Large intestine (tissue), 3 donors: ENCODE results near the gene GNG12. TPM values are rescaled to one million over a fixed set of nuclear protein-coding genes. Genes with fewer than 3 reads are reported as not detected.

Experiments used
- DNase-seq, 2 donors: peaks; one replicate each; pipeline versions ENCODE4 v3.0.0 to v3.0.0-alpha.2; 2013
- H3K27ac ChIP-seq: one replicate; pipeline ENCODE4 v1.5.1; 2013; ENCODE audit warnings: low read length
- H3K27me3 ChIP-seq: 2 replicates; pipeline ENCODE4 v1.6.1; 2013; ENCODE audit warnings: low read length; ENCODE audit not compliant: control insufficient read depth, insufficient read depth
- H3K36me3 ChIP-seq: 2 replicates; pipeline ENCODE4 v1.6.1; 2013; ENCODE audit warnings: low read length; ENCODE audit not compliant: control insufficient read depth, insufficient read depth
- H3K4me1 ChIP-seq: one replicate; pipeline ENCODE4 v1.6.1; 2013; ENCODE audit warnings: low read length; ENCODE audit not compliant: control insufficient read depth, insufficient read depth
- H3K4me3 ChIP-seq: one replicate; pipeline ENCODE4 v1.5.1; 2013; ENCODE audit warnings: low read length
- H3K9me3 ChIP-seq: one replicate; pipeline ENCODE4 v1.6.1; 2013; ENCODE audit warnings: mild to moderate bottlenecking, low read depth, low read length, moderate library complexity; ENCODE audit not compliant: control insufficient read depth
- WGBS: methylation state at CpG from one replicate; pipeline ENCODE4 v1.1.5; 2013; ENCODE audit warnings: low lambda C conversion rate; ENCODE audit not compliant: insufficient coverage; 5-methylcytosine and 5-hydroxymethylcytosine counted together
- polyA plus RNA-seq: library from polyadenylated mRNA; unstranded; fragments of 120-200 nt; gene quantifications from one replicate; pipeline ENCODE4 v1.2.1, GENCODE V29; 2013

GNG12 gene
- polyA plus RNA-seq, 1 donor = 120 TPM

DNA sequence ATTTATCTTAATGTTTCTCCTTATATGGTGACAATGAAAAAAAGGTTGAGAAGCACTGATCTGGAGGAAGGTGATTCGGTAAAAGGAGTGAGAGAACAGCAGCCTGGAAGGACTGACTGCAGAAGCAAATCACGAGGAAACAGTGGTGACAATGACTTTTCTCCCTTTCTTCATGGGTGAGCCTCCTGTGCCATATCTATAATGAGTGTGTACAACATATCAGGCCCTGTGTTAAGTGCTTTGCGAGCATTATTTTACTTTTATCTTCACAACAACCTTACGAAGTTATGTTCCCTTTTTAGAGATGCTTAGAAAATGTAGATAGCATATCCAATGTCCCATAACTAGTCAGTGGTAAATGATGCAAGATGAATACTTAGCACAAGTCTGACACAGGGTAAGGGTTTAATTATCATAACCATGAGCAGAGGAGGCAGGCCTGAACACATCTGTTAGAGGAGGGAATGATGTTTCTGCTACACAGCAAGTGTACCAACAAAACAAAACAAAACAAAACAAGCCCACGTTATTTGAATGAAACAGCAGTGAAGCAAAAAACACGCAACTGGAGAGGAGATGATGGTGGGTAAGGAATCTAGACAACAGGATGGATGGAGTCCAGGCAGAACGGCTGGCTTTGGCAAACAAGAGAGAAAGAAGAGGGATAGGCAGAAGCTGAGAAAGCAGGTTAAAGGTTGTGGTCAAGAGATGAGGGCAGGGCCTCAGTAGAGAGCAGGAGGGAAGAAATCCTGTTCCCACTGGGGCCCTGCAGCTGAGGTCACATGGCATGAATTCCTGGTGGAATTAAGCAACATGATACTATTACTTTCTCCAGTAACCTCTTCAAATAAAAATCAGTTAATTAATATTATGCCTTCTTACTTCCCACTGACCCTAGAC lies 29.6 kb downstream of the GNG12 start:
- H3K4me3 ChIP-seq = no peak overlapping the region
- no peaks in the 10 kb centered on the region for H3K9me3 ChIP-seq
- peak overlapping the region; percentile 81 for H3K27ac ChIP-seq
- peaks cover 38% of the 10 kb centered on the region for H3K4me1 ChIP-seq
- DNase-seq = peak; percentile 54 to 70
- H3K36me3 ChIP-seq = no peaks in the 10 kb centered on the region
- no peaks in the 10 kb centered on the region for H3K27me3 ChIP-seq
- WGBS = 58% methylated on average over 4 of the region's 7 CpGs

DNA sequence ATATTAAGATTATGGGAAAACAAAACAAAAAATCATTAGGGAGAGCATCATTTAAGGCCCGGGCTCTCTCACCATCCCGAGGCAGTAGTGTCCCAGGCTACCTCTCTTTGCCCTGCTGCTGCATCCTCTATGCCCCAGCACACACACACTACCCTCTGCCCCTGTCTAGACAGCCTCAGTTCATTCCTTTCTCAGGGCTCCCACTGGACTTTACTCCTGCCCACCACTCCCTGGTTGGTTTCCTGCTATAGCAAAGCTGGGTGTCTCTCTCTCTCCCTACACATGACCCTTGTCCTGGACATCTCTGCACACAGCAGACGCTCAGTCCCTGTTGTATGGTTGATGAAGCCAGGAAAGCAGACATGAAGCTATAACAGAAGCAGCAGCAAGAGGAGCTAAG lies 30.7 kb downstream of the GNG12 start:
- WGBS = no CpG with 5 or more reads among the region's 3 CpGs
- DNase-seq = peak; percentile 71 to 81
- Histone ChIP-seq H3K4me1 (peaks cover 38% of the 10 kb centered on the region), H3K27me3 (no peaks in the 10 kb centered on the region), H3K9me3 (no peaks in the 10 kb centered on the region), H3K4me3 (no peak overlapping the region), H3K36me3 (peaks cover 3% of the 10 kb centered on the region), H3K27ac (peak overlapping the region; percentile 81)

DNA sequence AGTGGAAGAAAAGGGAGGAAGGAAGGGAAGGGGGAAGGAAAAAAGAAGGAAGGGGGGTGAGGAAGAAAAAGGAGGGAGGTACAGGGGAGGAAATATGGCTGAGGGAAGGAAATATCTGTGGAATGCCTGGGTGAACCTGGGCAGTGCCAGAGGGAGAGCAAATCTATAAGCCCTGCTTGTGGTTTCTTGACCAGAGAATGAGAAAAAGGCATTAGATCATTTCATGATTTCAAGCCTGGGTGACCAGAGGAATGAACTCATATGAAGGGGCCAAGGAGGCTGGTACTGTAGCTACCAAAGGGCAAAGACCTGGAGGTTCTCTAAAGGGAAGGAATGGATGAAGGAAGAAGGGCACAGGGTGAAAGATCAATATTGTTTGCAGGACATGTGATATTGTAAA lies 31.4 kb downstream of the GNG12 start:
- no peak for DNase-seq
- Histone ChIP-seq H3K9me3 (no peaks in the 10 kb centered on the region), H3K4me3 (no peak overlapping the region), H3K4me1 (peaks cover 38% of the 10 kb centered on the region), H3K36me3 (peaks cover 3% of the 10 kb centered on the region), H3K27ac (peak overlapping the region; percentile 81), H3K27me3 (no peaks in the 10 kb centered on the region)

DNA sequence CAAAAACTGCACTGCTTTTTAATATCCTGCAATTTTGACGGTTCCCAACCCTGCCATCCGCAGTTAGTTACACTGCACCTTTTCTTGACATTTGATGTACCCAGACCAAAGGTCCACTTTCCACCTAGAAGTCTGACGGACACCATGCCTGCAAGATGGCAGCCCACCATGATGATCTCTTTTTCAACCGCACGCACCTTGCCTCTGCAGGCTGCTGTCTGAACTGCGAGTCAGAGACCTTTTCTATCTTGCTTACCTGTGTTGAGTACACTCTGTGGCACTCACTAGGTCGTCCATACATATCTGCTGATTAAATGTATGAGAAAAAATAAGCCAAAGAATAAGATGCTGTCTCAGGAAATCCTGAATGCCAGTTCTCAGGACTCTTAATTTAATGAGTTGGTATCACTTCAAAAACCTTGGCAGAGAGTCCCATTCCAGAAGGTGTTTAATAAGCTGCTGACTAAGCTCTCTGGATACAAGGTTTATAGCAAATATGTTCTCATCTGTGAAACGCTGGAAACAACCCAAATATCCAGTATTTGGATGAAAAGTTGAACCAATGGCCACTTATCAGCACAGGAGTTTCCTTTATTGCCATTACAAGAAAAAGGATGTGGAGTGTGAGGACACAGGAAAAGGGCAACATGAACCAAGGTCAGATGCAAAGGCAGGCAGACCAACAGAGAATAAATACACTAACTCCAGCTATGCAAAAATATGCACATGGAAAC lies 37.9 kb downstream of the GNG12 start:
- Histone ChIP-seq H3K27me3 (no peaks in the 10 kb centered on the region), H3K36me3 (peaks cover 3% of the 10 kb centered on the region), H3K4me3 (no peak overlapping the region), H3K27ac (no peak overlapping the region), H3K4me1 (peaks cover 19% of the 10 kb centered on the region), H3K9me3 (no peaks in the 10 kb centered on the region)
- no CpG with 5 or more reads among the region's 8 CpGs for WGBS
- no peak for DNase-seq

DNA sequence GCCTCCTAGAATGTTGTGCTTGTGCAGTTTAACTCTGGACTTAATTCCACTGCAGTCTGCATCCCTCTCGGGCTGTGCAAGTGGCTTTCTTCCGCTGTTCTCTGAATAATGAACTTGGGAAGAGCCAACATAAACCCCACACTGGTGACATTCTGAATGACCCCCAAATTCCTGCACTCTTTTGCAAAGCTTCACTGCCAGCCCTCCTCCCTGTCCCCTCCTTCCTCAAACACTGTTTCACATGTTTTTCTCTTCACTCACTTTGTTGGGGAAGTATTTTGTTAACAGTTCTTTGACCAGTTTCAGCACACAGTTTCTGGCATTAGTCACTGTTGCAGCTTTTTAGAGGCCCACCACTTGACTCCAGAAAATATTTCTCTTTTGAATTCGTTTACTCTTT lies 39.7 kb downstream of the GNG12 start:
- DNase-seq = no peak
- Histone ChIP-seq H3K9me3 (no peaks in the 10 kb centered on the region), H3K4me3 (no peak overlapping the region), H3K36me3 (peaks cover 3% of the 10 kb centered on the region), H3K27ac (peak overlapping the region; percentile 30), H3K4me1 (peaks cover 19% of the 10 kb centered on the region), H3K27me3 (no peaks in the 10 kb centered on the region)
- WGBS = 80% methylated on average over 1 of the region's 3 CpGs

DNA sequence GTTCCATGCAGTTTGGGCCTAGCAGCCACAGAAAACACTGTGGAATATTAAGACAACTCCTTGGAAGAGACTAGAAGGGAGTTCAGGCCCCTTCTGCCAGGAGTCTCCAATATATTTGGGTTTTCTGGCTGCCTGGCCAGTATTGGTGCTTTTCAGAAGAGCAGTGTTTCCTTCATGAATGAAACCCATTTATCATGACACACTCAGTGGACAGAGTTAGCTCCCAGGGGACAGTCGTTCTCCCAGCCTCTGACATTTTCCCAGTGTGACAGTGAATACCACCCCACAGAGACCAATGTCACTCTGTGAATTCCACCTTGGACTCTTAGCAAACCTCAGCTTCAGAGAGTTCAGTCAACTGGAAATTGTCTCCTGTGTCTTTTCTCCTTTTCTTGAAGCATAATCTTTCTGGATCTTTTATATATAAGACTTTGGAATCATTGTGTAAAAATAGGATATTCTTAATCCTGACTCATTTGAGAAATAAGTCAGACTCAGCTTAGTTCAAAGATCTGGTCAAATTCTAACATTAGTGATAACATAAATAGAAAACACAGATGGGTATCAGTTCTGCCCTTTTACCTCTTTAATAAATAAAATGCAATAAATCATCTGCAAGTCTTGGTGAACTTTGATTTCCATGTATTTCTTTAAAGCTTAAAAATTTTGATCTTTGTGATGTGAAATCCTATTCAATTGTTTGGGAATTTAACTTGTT lies 40.4 kb downstream of the GNG12 start:
- H3K9me3 ChIP-seq = no peaks in the 10 kb centered on the region
- H3K4me3 ChIP-seq = no peak overlapping the region
- peaks cover under 1% of the 10 kb centered on the region for H3K36me3 ChIP-seq
- no peak for DNase-seq
- peaks cover 19% of the 10 kb centered on the region for H3K4me1 ChIP-seq
- peak overlapping the region; percentile 30 for H3K27ac ChIP-seq
- no CpG with 5 or more reads among the region's 1 CpG for WGBS
- H3K27me3 ChIP-seq = no peaks in the 10 kb centered on the region

DNA sequence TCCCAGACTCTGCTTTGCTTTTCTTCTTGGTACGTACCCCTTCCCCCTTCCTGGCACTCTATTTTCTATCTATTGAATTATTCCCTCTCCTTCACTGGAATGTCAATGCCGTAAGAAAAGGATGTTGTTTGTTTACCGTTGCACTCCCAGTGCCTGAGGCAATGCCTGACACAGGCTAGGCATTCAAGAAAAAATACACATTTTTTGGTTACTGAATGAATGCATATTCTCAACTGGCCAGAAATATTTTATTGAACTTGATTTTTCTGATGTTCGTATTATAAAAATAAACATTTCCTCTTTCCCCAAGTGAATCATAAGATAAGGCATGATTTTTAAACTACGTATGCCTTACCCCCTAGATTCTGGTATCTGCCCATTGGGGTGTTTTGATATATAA lies 41.2 kb downstream of the GNG12 start:
- no peaks in the 10 kb centered on the region for H3K36me3 ChIP-seq
- peaks cover 19% of the 10 kb centered on the region for H3K4me1 ChIP-seq
- H3K4me3 ChIP-seq = no peak overlapping the region
- H3K27ac ChIP-seq = peak overlapping the region; percentile 30
- H3K9me3 ChIP-seq = no peaks in the 10 kb centered on the region
- 79% methylated on average over 3 of the region's 5 CpGs for whole genome bisulfite sequencing
- no peaks in the 10 kb centered on the region for H3K27me3 ChIP-seq
- DNase-seq = no peak

DNA sequence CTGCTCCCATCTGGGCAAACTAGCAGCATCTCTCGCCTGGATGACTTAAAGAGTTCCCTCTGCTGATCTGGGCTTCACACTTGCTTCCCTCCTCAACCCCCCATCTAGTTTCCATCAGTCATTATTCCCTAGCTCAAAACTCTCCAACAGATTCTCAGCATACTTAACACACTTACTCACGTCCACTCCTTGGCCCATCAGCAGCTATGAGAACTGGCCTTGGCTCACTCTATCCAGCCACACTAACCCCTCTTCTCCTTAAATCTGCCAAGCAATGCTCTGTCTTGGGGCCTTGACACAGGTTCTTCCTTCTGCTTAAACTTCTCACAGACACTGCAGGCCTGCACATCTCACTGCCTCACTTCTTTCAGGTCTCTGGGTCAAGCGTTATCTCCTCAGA lies 41.6 kb downstream of the GNG12 start:
- H3K36me3 ChIP-seq = no peaks in the 10 kb centered on the region
- no peak for DNase-seq
- peaks cover 19% of the 10 kb centered on the region for H3K4me1 ChIP-seq
- no peak overlapping the region for H3K4me3 ChIP-seq
- H3K9me3 ChIP-seq = no peaks in the 10 kb centered on the region
- no peaks in the 10 kb centered on the region for H3K27me3 ChIP-seq
- WGBS = no CpG with 5 or more reads among the region's 3 CpGs
- H3K27ac ChIP-seq = no peak overlapping the region

DNA sequence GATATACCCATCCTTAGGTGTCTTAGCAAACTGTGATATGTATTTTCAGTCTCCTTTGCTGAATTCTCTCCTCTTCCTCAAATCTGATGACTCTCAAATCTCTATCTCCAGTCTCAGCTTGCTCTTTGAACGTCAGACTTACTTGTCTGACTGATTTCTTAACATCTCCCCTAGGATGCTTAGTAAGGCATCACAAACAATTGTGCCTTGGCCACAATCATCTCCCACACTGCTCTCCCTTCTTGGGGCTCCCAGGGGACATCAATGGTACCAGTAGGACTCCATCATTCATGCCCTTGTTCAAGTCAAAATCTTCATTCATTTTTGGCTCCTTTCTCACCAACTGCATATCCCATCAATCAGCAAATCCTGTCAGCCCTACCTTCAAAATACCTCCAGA lies 42.0 kb downstream of the GNG12 start:
- Histone ChIP-seq H3K4me3 (no peak overlapping the region), H3K9me3 (no peaks in the 10 kb centered on the region), H3K4me1 (peaks cover 19% of the 10 kb centered on the region), H3K36me3 (no peaks in the 10 kb centered on the region), H3K27me3 (no peaks in the 10 kb centered on the region), H3K27ac (no peak overlapping the region)
- DNase-seq = no peak
- WGBS = 63% methylated on average over 1 of the region's 1 CpG

DNA sequence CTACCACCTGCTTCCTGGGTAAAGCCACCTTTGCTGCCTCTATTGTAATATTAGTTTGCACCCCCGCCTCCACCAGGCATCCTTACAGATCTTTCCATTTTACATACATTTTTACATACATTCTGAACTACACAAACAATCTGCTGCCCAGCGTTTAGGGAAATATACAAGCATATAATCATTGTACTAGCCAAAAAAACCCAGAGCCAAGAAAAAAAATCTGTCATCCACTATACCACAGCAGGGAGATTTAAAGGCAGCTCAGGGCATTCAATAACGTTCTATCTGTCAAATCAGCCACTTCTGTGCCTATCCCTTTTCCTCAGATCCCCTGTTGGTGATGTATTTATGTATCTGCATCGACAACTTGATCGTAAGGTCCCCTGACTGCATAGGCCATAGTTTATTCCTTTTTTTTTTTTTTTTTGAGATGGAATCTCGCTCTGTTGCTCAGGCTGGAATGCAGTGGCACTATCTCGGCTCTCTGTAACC lies 43.0 kb downstream of the GNG12 start:
- Histone ChIP-seq H3K27me3 (no peaks in the 10 kb centered on the region), H3K4me1 (peaks cover 19% of the 10 kb centered on the region), H3K9me3 (no peaks in the 10 kb centered on the region), H3K36me3 (no peaks in the 10 kb centered on the region), H3K4me3 (no peak overlapping the region), H3K27ac (no peak overlapping the region)
- no CpG with 5 or more reads among the region's 7 CpGs for WGBS
- no peak for DNase-seq
